ENCODE data around the gene BEST4.
"Not testable (repeated sequence)": the region's sequence is repeated elsewhere in the genome, so short reads cannot be mapped to it uniquely, and the experiment has no call there.

BEST4 gene

DNA sequence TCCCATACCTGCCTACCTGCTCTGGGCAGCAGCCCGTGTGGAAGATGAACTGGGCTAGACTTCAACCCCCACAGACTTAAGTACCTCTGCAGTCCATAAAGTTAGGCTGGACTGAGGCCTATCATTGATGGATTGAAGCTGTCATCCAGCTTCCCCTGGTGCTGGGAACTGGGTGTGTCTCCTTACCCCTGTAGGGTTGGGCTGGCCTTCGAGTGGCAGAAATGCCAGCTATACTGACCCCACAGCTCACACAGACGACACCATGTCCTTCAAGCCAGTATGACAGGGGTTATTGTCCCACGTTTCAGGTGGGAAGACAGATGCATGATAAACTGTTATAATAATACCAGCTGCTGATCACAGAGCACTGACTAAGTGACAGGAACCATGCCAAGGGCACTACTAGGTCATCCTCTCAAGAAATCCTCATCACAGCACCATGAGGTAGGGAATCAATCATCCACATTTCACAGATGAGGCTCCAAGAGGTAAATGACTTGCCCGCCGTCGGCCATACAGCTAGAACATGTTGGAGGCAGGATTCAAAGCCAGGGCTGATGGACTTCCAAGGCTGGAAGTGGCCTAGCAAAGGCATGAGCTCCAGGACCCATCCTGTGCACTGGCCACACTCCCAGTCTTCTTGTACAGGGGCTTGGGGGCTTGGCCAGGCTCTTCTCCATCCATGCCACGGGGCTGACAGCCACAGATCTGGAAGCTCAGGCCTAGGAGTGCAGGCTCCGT lies at the start of gene BEST4:
TSS of gene BEST4 (minus strand) at position 51 of the 741 bp plus-strand sequence. CDS start 465 bp downstream, outside the sequence.
- no peak for DNase-seq

DNA sequence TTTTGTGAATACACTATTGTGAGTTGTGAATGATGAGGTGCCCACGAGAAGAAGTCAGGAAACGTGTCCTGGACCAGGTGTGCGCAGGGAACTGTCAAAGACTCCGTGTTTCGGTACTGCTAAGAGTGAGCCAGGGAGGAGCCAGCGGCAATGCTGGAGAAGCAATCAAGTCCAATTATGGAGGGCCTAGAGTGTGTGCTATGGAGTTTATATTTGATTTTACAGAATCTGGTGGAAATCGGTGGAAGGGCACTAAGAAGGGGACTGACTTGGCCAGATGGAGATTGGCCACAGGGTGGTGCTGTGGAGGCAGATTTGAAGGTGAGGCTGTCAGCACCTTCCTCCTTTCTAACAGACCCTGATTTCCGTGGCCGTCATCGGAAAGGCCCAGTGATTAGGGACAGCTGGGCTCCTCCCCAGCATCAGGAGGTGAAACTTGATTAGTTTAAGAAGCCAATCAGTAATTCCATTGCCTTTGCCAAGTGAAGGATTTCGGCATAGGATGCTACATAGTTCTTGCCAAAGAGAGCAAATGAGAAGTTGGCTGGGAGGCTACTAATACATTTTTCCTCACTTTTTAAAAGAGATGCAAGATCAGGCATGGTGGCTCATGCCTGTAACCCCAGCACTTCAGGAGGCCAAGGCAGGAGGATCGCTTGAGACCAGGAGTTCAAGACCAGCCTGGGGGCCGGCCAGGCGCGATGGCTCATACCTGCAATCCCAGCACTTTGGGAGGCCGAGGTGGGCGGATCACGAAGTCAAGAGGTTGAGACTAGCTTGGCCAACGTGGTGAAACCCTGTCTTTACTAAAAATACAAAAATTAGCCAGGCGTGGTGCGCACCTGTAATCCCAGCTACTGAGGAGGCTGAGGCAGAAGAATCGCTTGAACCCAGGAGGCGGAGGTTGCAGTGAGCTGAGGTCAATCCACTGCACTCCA lies 48.0 kb upstream of the BEST4 start:
- peak; percentile 90 for DNase-seq

- DNase-seq: no peak
Measured at GRCh38 chr1:44834328-44834727, 46.4 kb upstream of the BEST4 start.

- no peak for DNase-seq
Measured at GRCh38 chr1:44832056-44832705, 44.2 kb upstream of the BEST4 start.

DNA sequence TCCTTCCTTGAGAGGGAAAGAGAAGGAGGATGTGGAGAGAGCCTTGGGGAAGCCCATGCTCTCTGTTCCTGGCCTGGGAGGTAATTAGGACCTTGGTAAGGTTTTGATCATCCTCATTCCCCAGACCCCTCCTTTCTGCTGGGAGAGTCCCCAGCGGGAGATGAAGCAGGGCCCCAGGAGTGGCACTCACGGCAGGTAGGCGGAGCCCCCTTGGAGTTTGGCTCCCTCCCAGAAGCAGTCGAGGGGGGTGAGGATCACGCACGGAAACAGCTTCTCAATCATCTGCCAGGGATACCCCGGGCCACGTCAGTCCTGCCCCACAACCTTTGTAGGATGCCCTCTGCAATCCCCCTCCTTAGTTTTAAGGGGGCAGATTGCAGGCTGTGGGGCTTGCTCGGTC lies 43.5 kb upstream of the BEST4 start:
- no peak for DNase-seq

DNA sequence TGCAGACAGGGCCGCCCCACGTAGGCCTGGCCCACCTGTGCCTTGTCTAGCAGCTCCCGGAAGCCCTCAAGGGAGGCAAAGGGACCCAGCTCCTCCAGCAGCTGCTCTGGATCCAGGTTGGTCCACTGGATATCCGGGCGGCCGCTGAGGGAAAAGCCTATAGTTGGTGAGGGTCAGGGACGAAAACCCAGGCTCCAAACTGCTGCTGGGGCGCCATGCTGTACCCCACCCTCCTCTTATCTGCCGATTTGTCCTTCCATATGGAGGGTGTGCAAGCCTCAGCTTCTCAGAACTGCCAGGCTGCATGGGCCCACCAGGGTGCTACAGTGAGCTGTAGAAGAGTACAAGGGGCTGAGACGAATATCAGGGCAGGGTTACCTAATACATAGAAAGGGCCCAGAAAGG lies 42.9 kb upstream of the BEST4 start:
- no peak for DNase-seq

DNA sequence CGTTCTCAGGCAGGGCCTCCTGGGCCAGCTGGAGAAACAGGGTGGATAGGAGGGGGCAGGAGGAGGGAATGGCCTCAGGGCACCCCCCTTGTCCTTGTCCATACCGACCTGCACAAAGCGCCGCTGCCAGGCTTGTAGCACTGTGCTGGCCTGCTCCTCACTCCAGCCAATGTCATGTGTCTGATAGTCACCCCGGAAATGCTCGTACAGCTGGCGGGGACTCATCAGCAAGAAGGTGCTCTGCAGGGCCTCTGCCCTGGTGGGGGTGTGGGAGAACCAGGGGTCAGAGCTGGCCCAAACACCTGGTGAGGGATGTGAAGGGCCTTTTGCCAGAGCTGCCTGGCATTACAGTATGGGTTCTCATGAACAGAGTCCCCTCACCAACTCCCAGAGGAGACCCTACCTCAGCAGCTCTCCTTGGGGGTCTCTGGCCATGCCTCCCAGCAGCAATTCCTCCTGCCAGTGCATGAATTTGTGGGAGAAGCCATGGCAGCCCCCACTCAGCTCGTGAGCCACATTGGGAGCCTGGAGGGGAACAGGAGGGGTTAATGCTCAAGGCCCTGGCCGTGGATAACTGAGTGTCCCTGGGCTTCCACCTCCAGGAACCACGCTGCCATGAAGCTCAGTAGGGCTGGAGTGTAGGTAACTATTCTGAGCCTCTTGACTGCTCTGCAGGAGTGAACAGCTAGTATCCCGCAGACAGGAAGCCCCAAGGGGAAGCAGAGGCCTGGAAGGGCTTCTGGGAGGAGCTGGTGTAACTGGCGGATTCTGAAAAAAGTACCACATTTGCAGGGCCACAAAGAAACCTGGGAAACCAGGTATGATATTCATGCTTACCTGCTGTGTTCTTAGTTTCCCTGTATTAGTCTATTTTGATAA lies 41.8 kb upstream of the BEST4 start:
- no peak for DNase-seq

DNA sequence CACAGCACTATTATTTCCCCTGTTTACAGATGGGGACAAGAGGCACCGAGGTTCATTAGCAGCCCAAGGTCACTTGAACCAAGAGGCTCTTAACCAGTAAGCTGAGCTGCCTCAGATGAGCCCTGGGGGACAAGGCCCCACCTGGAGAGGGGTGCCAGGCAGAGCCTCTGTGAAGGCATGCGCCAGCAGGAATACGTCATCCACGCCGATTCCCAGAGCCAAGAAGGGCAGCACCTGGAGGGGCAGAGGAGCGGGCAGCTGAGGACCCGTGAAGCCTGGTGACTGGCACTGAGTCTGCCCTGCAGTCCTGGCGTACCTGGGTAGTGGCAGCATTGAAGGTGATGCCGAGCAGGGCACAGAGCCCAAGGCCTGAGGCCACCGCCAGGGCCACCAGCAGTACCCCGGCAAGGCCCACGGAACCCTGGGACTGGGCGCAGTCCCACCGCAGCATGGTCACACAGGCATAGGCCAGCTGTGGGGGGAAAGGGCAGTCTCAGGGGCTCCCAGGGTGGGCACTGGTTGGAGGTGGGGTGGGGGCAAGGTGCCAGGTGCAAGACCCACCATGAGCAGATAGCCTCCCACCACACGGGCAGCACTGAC lies 41.0 kb upstream of the BEST4 start:
- no peak for DNase-seq

DNA sequence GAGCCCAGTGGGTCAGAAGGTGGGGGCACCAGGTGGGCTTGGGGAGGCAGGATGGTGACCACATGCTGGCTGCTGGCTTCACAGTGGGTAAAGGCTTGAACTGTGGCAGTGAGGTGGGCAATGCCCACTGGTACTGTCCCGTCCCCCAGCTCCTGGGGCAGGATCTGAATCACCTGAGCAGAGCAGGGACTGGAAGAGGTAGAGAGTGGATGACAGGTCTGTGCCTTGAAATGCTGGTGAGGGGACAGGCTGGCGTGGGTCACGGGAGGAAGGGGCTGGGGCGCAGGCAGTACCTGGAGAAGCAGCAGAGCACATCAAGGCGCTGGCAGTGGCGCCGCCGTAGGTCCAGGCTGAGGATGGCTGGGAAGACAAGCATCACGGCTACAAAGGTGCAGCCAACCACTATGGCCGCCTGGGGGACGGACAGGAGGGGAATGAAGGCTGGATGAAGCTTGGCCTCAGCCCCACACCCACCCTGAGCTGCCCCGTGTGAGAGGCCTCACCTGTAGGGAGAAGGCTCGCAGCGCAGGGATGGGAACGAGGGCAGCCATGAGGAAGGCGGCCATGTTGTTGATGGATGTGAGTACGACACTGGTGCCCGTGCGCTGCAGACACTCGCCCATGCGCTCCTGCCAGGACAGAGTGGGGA lies 40.2 kb upstream of the BEST4 start:
- no peak for DNase-seq

- DNase-seq: no peak
Measured at GRCh38 chr1:44827197-44828002, 39.4 kb upstream of the BEST4 start.

- no peak for DNase-seq
Measured at GRCh38 chr1:44826375-44827196, 38.6 kb upstream of the BEST4 start.

DNA sequence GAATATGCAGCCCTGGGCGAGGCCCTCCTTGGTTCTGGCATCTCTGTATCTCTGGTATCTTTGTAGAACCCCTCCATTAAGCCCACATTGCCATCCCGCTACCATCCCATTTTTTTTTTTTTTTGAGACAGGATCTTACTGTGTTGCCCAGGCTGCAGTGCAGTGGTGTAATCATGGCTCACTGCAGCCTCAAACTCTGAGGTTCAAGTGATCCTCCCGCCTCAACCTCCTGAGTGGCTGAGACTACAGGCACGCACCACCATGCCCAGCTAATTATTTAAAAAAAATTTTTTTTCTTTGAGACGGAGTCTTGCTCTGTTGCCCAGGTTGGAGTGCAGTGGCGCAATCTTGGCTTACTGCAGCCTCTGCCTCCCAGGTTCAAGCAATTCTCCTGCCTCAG lies 36.4 kb upstream of the BEST4 start:
- not testable (repeated sequence) for DNase-seq

DNA sequence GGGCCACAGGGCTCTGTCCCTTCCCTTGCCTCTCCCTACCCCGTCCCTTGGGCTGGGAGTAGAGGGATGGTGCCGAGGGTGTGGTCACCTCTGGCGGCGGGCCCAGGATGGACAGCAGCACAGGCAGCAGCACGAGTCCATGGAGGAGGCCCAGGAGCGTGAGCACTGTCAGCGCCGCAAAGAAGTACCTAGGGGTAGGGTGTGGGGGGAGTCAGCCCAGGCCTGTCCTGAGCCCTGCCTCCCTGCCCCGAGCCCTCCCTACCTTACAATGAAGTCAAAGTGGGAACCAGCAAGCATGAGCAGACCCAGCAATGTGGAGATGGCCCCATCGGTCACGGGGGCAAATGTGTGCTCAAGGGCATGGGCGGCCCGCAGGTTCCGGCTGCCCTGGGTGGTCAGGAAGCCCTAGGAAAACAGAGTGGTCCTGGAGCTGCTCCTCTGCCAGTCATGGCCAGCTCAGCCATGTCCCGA lies 35.0 kb upstream of the BEST4 start:
- no peak for DNase-seq

DNA sequence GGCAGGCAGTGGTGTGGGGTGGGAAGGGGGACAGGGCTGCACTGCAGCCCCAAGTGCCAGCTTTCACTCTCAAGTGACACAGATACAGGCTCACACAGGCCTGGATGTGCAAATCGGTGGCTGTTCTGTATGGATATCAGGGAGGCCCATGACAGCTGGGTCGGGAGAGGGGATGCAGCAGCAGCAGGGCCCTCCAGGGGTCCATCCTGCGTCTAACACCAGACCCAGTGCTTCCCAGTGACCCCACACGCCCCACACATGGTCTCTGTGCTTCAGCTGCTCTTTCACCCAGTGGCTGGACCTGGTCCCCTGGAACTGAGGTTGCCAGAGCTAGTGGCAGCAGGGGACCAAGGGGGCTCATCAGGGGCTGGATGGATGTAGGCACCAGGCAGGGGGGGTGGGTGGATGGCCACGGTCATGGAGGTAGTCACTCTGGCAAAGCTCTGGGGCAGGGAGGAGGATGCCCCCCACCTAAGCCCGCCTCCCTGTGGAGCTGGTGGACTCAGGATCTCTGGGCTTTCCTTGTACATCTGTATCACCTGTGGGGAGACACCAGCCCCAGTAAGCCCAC lies 34.2 kb upstream of the BEST4 start:
- DNase-seq: no peak

DNA sequence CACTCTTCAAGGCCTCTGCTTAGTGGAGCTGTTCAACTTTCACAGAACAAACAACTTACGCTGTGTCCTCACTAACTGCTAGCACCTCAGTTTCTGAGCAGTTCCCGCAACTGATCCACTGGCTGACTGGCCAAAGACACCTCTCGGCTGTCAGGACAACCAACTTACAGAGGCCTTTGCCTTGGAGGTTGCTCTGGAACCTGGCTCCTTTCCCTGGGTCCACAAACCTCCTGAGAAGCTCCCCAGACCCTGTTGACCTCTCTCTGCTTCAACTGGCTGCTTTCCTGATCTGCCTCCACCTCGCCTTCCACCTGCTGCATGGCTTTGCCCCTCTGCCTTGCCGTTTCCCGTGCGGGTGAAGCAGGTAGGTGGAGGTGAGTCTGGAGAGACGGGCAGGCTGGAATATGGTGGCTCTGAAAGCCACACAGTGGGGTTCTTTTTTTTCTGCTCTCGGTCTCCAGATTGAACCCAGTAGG lies 33.3 kb upstream of the BEST4 start:
- DNase-seq: no peak

DNA sequence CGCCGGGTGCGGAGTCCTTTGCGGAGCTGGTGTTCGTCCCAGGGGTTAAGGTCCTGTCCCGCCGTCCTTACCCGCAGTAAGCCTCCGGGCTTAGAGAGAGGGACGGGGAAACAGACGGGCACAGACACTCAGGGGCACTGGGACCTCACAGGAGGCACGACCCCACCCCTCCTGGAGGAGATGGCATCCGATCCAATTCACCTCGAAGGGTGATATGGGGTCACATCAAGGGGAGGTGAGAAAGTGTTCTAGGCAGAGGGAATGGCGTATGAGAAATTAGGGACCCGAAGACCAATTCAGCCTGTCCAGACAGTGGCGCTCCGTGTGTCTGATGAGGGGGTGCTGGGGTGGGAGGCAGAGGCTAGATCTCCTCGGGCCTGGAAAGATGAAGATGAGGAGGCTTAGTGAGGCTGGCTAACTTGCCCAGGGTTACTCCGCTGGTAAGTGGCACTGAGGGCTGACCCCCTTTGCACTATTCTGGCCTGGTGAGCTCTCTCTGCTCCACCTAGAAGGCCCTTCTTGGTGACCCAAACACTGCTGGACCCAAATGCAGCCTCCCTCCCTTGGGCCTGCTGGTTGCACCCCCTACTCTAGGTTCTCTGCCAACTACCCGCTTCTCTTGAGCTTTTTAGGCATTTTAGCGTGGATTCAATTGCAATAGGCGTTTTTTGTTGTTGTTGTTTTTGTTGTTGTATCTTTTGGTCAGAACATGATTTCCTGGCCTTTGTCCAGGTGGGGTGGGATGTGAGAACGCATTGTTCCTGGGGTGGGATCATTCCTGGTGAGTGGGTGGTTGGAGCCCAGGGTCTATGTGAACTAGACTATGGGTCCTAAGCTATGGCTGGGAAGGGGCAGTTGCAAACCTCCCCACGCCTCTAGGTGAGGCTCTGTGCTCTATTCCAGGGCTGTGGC lies 32.6 kb upstream of the BEST4 start:
- DNase-seq: no peak

DNA sequence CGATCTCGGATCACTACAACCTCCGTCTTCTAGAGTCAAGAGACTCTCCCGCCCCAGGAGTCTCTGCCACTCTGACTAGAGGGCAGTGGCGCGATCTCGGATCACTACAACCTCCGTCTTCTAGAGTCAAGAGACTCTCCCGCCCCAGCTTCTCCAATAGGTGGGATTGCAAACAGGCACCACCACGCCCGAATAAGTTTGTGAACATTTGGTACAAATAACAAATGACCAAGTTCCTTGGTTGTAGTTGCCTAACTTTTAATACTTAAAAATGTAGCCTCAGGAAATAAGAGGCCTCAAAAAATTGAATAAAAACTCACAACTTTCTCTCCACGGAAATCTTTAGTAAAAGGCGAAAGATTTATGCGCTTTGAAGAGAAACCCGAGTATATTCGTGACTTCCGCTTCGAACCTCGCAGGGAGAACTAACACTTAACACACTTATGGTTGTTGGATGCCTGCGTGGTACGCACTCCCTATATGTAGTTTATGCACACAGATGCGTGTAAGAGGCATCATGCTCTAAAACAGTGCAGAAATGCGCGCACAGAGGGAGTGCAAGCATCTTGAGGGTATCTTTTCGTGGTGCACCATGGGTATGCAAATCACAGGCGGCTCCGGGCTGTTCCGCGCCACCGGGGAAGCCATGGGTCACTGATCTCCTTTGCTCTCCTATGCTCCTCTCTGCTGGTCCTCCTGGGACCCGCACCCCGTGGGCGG lies 31.8 kb upstream of the BEST4 start:
- DNase-seq: peak; percentile 96
